NCI-H1436 (cell line): ENCODE measurements around the gene DUXB.

Source experiments
- DNase-seq: peaks from one replicate; lab custom pipeline; 2025; lab: John Stamatoyannopoulos, UW

DUXB gene

GRCh38 chr16:75660726-75661302 lies 40.4 kb downstream of the DUXB start:
- no peak for DNase-seq

- no peak for DNase-seq
Measured at GRCh38 chr16:75660321-75660720, 40.9 kb downstream of the DUXB start.

GRCh38 chr16:75658175-75658574 lies 43.1 kb downstream of the DUXB start:
- DNase-seq: no peak

GRCh38 chr16:75653922-75654321 lies 47.3 kb downstream of the DUXB start:
- DNase-seq: no peak

- peak; percentile 55 for DNase-seq
Measured at GRCh38 chr16:75648265-75649076, 52.8 kb downstream of the DUXB start.

- DNase-seq: peak; percentile 88
Measured at GRCh38 chr16:75647492-75648264, 53.6 kb downstream of the DUXB start, which contains the start of the genes KARS1 and TERF2IP. Gene KARS1 (minus strand): TSS chr16:75647665. CDS start chr16:75647639, 26 bp downstream. Gene TERF2IP (plus strand): TSS chr16:75647773. CDS start chr16:75647883, 110 bp downstream.

- DNase-seq: no peak
Measured at GRCh38 chr16:75647112-75647491, 54.2 kb downstream of the DUXB start.

GRCh38 chr16:75644240-75645012 lies 56.8 kb downstream of the DUXB start:
- DNase-seq: no peak
